A549 (cell line): Measurements from ENCODE around the gene CNTNAP2. TPM values are rescaled to one million over a fixed set of nuclear protein-coding genes. Genes with fewer than 3 reads are reported as not detected.

Source experiments
- ATAC-seq, 2 experiments: fragments of 200-7000 bp in 1 of 2; fragments of >200 bp in 1 of 2; cut with Nextera tagmentation in 1 of 2; cut with Tn5 transposase in 1 of 2; 3 replicates each; pipeline versions ENCODE4 v1.8.0 to v1.9.1; 2018 to 2020; ENCODE audit warnings: mild to moderate bottlenecking in 1 of 2, moderate library complexity in 1 of 2
- CTCF ChIA-PET: fragments of 300-600 bp; sonication (Branson Sonifier 250); formaldehyde crosslinking; extraction: SDS; loops from one replicate; lab custom pipeline; 2021; ENCODE audit warnings: antibody characterized with exemption, inconsistent platforms; lab: Yijun Ruan, JAX
- POLR2A ChIA-PET: fragments of 350-600 bp; formaldehyde crosslinking; extraction: SDS; loops from one replicate; lab custom pipeline; 2021; ENCODE audit warnings: antibody characterized with exemption, inconsistent platforms; lab: Yijun Ruan, JAX
- DNase-seq, 2 experiments: peaks; one replicate each; pipeline versions ENCODE4 v3.0.0 to v3.0.0-alpha.2; 2011 to 2016; ENCODE audit warnings: low read depth in 1 of 2, low spot score in 1 of 2
- FAIRE-seq: peaks from 2 replicates; lab custom pipeline; 2011; peaks lifted over from hg19 to GRCh38; lab: Jason Lieb, UNC
- H3K27ac ChIP-seq, 2 experiments: fragments of >200 bp; sonication (Bioruptor Twin); formaldehyde crosslinking; 3 replicates each; pipeline ENCODE4 v1.5.1; 2016 to 2017
- H3K4me1 ChIP-seq: fragments of >200 bp; sonication (Bioruptor Twin); formaldehyde crosslinking; 3 replicates; pipeline ENCODE4 v1.6.1; 2016
- H3K4me2 ChIP-seq: fragments of >200 bp; sonication (Bioruptor Twin); formaldehyde crosslinking; 3 replicates; pipeline ENCODE4 v1.6.1; 2016
- H3K4me3 ChIP-seq: fragments of >200 bp; sonication (Bioruptor Twin); formaldehyde crosslinking; 3 replicates; pipeline ENCODE4 v1.5.1; 2016
- H3K9me3 ChIP-seq: fragments of >200 bp; sonication (Bioruptor Twin); formaldehyde crosslinking; 3 replicates; pipeline ENCODE4 v1.6.1; 2016
- CBX2 ChIP-seq: fragments of 200-600 bp; sonication (generic); IDR thresholded peaks from 2 replicates; pipeline ENCODE4 v1.6.1; 2016; ENCODE audit warnings: low read depth, mild to moderate bottlenecking, borderline replicate concordance
- FOSB ChIP-seq: fragments of 250-450 bp; sonication (Bioruptor Pico); IDR thresholded peaks from 2 replicates; pipeline ENCODE4 v1.5.0; 2020; ENCODE audit warnings: mild to moderate bottlenecking, moderate library complexity
- FOSL2 ChIP-seq, 2 experiments: fragments of 450-650 bp in 1 of 2; fragments of >200 bp in 1 of 2; sonication (Bioruptor Twin) in 1 of 2; formaldehyde crosslinking; IDR thresholded peaks; 2 replicates each; pipeline versions ENCODE4 v1.5.0 to v1.6.1; 2016 to 2020; ENCODE audit warnings: mild to moderate bottlenecking in 1 of 2, moderate library complexity in 1 of 2
- GATA3 ChIP-seq: IDR thresholded peaks from 2 replicates; pipeline ENCODE4 v1.6.1; 2012; ENCODE audit warnings: borderline replicate concordance
- HEYL ChIP-seq: fragments of 250-450 bp; sonication (Bioruptor Pico); IDR thresholded peaks from 2 replicates; pipeline ENCODE4 v1.8.0; 2021; ENCODE audit warnings: mild to moderate bottlenecking, moderate library complexity
- HOXA7 ChIP-seq: fragments of 250-450 bp; sonication (Bioruptor Pico); IDR thresholded peaks from 2 replicates; pipeline ENCODE4 v1.5.0; 2020; ENCODE audit warnings: mild to moderate bottlenecking, moderate library complexity
- JUN ChIP-seq, 2 experiments: fragments of >200 bp; sonication (Bioruptor Twin); formaldehyde crosslinking; IDR thresholded peaks; 2 replicates in 1 of 2; 3 replicates in 1 of 2; pipeline ENCODE4 v1.6.1; 2016 to 2017
- KDM1A ChIP-seq: fragments of 200-600 bp; sonication (generic); IDR thresholded peaks from 2 replicates; pipeline ENCODE4 v1.6.1; 2016; ENCODE audit warnings: low read depth, mild to moderate bottlenecking
- KDM5A ChIP-seq: fragments of 200-600 bp; sonication (generic); IDR thresholded peaks from 2 replicates; pipeline ENCODE4 v1.6.1; 2016; ENCODE audit warnings: antibody characterized with exemption, mild to moderate bottlenecking
- MAFK ChIP-seq: fragments of 450-650 bp; IDR thresholded peaks from 2 replicates; pipeline ENCODE4 v1.6.1; 2014; ENCODE audit not compliant: partially characterized antibody
- MAZ ChIP-seq: fragments of 150-350 bp; IDR thresholded peaks from 2 replicates; pipeline ENCODE4 v1.6.1; 2014; ENCODE audit warnings: antibody characterized with exemption, low read depth, low read length, borderline replicate concordance
- MYC ChIP-seq: IDR thresholded peaks from 2 replicates; pipeline ENCODE4 v1.6.1; 2012; ENCODE audit warnings: mild to moderate bottlenecking, inconsistent platforms, low read length, improper control_type of control experiment, borderline replicate concordance
- NFE2L2 ChIP-seq: fragments of 150-350 bp; conservative IDR thresholded peaks from 2 replicates; pipeline ENCODE4 v1.6.1; 2014; ENCODE audit warnings: low read length
- NPAS2 ChIP-seq: fragments of 250-450 bp; sonication (Bioruptor Pico); IDR thresholded peaks from 2 replicates; pipeline ENCODE4 v1.8.0; 2022; ENCODE audit warnings: mild to moderate bottlenecking, moderate library complexity, borderline replicate concordance
- PHF8 ChIP-seq: fragments of 200-600 bp; sonication (generic); IDR thresholded peaks from 2 replicates; pipeline ENCODE4 v1.6.1; 2016; ENCODE audit warnings: low read depth, mild to moderate bottlenecking, antibody characterized with exemption, moderate library complexity, borderline replicate concordance
- SMC3 ChIP-seq: fragments of >200 bp; sonication (Bioruptor Twin); formaldehyde crosslinking; IDR thresholded peaks from 3 replicates; pipeline ENCODE4 v1.6.1; 2018; ENCODE audit warnings: inconsistent platforms
- TFCP2L1 ChIP-seq: fragments of 250-450 bp; sonication (Bioruptor Pico); IDR thresholded peaks from 2 replicates; pipeline ENCODE4 v1.5.0; 2021; ENCODE audit warnings: mild to moderate bottlenecking
- TP53 ChIP-seq: fragments of 250-450 bp; sonication (Bioruptor Pico); IDR thresholded peaks from 2 replicates; pipeline ENCODE4 v1.5.0; 2021; ENCODE audit warnings: mild to moderate bottlenecking, moderate library complexity
- ZSCAN20 ChIP-seq: fragments of 250-450 bp; sonication (Bioruptor Pico); IDR thresholded peaks from 2 replicates; pipeline ENCODE4 v1.8.0; 2022; ENCODE audit warnings: mild to moderate bottlenecking, moderate library complexity
- WGBS: methylation state at CpG from one replicate; pipeline ENCODE4 v1.1.6; 2017; ENCODE audit errors: missing lambda C conversion rate; 5-methylcytosine and 5-hydroxymethylcytosine counted together
- polyA plus RNA-seq, 4 experiments: library from polyadenylated mRNA; depleted of rRNA in 3 of 4; stranded (reverse); fragments of >200 nt; fragmentation: RNase III in 1 of 4; extraction: RNeasy Plus Mini Kit Qiagen cat#74134 plus additional on column Dnase treatment in 1 of 4; gene quantifications; 2 replicates in 3 of 4; 3 replicates in 1 of 4; pipeline ENCODE4 v1.2.3, GENCODE V29; 2011 to 2017
- TF ChIP-seq, protein P1 (sequence below): fragments of 250-450 bp; sonication (Bioruptor Pico); IDR thresholded peaks from 2 replicates; pipeline ENCODE4 v1.5.0; 2020; ENCODE audit warnings: low read depth, mild to moderate bottlenecking, moderate library complexity
- TF ChIP-seq, protein P2 (sequence below): fragments of 250-450 bp; sonication (Bioruptor Pico); IDR thresholded peaks from 2 replicates; pipeline ENCODE4 v1.5.0; 2021; ENCODE audit warnings: mild to moderate bottlenecking, moderate library complexity, borderline replicate concordance
- TF ChIP-seq, protein P3 (sequence below): IDR thresholded peaks from 2 replicates; pipeline ENCODE4 v1.6.1; 2012
- TF ChIP-seq, protein P4 (sequence below): fragments of 150-350 bp; IDR thresholded peaks from 2 replicates; pipeline ENCODE4 v1.6.1; 2014; ENCODE audit warnings: low read depth, mild to moderate bottlenecking, low read length
- TF ChIP-seq, protein P5 (sequence below): fragments of 450-650 bp; IDR thresholded peaks from 2 replicates; pipeline ENCODE4 v1.6.1; 2014; ENCODE audit warnings: antibody characterized with exemption
- TF ChIP-seq, protein P6 (sequence below): IDR thresholded peaks from 2 replicates; pipeline ENCODE4 v1.6.1; 2012
- TF ChIP-seq, protein P7 (sequence below): fragments of 200-600 bp; sonication (generic); IDR thresholded peaks from 2 replicates; pipeline ENCODE4 v1.6.1; 2016; ENCODE audit warnings: antibody characterized with exemption, mild to moderate bottlenecking, moderate library complexity

The CNTNAP2 gene
- polyA plus RNA-seq, 2 of the 4 experiments (the other 2 are of a cell fraction), result 0.05 to 0.13 TPM

DNA sequence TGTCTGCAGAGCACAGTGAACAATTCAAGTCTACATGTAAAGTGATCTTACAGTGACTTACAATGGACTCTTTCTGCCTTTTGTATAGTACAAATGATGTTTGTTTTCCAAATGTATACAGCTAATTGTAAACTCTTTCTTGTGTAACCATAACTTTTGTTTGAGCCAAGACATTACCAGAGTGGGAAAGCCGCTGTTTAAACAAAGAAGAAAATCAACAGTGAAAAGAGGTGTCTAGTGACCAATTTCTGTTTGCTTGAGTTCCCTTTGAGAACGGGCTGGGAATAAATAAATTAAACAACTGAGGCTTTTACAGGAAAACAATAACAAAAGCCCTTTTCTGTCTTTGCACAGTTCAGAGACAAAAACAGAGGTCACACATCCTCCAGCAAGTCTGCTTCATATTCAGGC lies 1163.4 kb downstream of the CNTNAP2 start:
- no peak for ATAC-seq
- 8% methylated on average over 2 of the region's 2 CpGs for WGBS
- no peak overlapping the region for H3K4me3 ChIP-seq
- peak overlapping the region; percentile 36; the same call in 2 of the 3 replicates for H3K4me2 ChIP-seq
- FAIRE-seq, result no peak
- CTCF ChIA-PET, result no interaction called here
- no peak for DNase-seq
- no peak overlapping the region for H3K27ac ChIP-seq
- POLR2A ChIA-PET, result no interaction called here
- H3K4me1 ChIP-seq, result no peaks in the 10 kb centered on the region
- H3K9me3 ChIP-seq, result no peaks in the 10 kb centered on the region
- TF ChIP-seq, protein P1, sequence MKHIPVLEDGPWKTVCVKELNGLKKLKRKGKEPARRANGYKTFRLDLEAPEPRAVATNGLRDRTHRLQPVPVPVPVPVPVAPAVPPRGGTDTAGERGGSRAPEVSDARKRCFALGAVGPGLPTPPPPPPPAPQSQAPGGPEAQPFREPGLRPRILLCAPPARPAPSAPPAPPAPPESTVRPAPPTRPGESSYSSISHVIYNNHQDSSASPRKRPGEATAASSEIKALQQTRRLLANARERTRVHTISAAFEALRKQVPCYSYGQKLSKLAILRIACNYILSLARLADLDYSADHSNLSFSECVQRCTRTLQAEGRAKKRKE (CRISPR knock-in tag), result no peak
- TF ChIP-seq SMC3 (no peak), MAZ (no peak), ZSCAN20 (CRISPR knock-in tag) (no peak), GATA3 (no peak), KDM5A (no peak), NPAS2 (CRISPR knock-in tag) (no peak), TP53 (no peak), PHF8 (no peak), KDM1A (no peak), MYC (no peak), HEYL (no peak), MAFK (no peak), HOXA7 (no peak), TFCP2L1 (CRISPR knock-in tag) (no peak), NFE2L2 (no peak), JUN (IDR thresholded peaks at IDR 0.05) (no peak)
- TF ChIP-seq, protein P2, sequence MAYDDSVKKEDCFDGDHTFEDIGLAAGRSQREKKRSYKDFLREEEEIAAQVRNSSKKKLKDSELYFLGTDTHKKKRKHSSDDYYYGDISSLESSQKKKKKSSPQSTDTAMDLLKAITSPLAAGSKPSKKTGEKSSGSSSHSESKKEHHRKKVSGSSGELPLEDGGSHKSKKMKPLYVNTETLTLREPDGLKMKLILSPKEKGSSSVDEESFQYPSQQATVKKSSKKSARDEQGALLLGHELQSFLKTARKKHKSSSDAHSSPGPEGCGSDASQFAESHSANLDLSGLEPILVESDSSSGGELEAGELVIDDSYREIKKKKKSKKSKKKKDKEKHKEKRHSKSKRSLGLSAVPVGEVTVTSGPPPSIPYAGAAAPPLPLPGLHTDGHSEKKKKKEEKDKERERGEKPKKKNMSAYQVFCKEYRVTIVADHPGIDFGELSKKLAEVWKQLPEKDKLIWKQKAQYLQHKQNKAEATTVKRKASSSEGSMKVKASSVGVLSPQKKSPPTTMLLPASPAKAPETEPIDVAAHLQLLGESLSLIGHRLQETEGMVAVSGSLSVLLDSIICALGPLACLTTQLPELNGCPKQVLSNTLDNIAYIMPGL (CRISPR knock-in tag), result no peak
- TF ChIP-seq, protein P3, sequence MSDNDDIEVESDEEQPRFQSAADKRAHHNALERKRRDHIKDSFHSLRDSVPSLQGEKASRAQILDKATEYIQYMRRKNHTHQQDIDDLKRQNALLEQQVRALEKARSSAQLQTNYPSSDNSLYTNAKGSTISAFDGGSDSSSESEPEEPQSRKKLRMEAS, result no peak

DNA sequence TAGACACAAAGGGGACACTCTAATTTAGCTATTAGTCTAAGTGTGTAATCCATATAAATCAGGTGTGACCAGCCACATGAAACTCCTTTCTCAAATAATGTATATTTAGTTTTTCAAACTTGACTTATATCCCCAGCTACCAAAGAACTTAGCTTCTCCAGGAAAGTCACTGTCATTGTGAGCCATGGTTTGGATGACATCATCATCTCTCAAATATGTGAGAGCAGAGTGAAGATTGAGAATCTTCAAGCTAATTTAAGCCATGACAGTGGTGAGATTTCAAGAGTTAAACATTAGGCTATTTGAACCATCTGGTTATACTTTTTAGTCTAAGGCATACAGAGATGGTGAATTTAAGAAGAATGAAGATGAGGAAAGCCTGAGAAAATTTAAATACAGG lies 1165.6 kb downstream of the CNTNAP2 start:
- POLR2A ChIA-PET, result no interaction called here
- no peak overlapping the region for H3K4me2 ChIP-seq
- H3K9me3 ChIP-seq, result no peaks in the 10 kb centered on the region
- FAIRE-seq, result no peak
- H3K4me3 ChIP-seq, result no peak overlapping the region
- DNase-seq, result no peak
- CTCF ChIA-PET, result no interaction called here
- no peak overlapping the region for H3K27ac ChIP-seq
- TF ChIP-seq FOSL2 (IDR thresholded peaks at IDR 0.05) (no peak), FOSL2 (CRISPR knock-in tag; IDR thresholded peaks at IDR 0.05) (no peak), FOSB (CRISPR knock-in tag) (no peak), MAZ (no peak), TP53 (no peak)
- TF ChIP-seq, protein P4, sequence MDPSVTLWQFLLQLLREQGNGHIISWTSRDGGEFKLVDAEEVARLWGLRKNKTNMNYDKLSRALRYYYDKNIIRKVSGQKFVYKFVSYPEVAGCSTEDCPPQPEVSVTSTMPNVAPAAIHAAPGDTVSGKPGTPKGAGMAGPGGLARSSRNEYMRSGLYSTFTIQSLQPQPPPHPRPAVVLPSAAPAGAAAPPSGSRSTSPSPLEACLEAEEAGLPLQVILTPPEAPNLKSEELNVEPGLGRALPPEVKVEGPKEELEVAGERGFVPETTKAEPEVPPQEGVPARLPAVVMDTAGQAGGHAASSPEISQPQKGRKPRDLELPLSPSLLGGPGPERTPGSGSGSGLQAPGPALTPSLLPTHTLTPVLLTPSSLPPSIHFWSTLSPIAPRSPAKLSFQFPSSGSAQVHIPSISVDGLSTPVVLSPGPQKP, result no peak
- TF ChIP-seq, all 56 proteins: peak for 0
- ATAC-seq, result no peak
- H3K4me1 ChIP-seq, result no peaks in the 10 kb centered on the region

DNA sequence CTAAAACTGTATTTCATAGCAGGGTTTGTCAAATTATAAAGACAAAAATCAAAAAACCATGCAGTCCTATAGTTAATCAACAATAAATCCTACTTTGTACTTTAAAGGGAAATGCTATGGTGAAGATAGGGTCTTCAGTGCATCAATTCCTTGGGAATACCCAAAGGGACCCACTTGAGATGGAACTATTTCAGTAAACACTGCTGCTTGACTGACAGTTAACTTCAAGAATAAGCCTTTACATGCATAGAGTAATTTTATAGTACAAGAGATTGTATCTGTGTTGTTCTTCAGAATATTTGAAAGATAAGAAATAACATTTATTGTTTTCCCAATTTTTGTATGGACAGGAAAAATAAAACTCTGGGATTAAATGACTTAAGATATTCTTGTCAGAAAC lies 1179.6 kb downstream of the CNTNAP2 start:
- Histone ChIP-seq H3K4me2 (no peak overlapping the region), H3K4me3 (no peak overlapping the region), H3K4me1 (no peaks in the 10 kb centered on the region), H3K27ac (no peak overlapping the region), H3K9me3 (0 out of 3 replicates have a peak, but pooled peaks cover 3% of the 10 kb centered on the region)
- ChIA-PET CTCF (no interaction called here), POLR2A (no interaction called here)
- FAIRE-seq (no peak), DNase-seq (no peak), ATAC-seq (no peak)
- no peak for TF ChIP-seq MYC
- TF ChIP-seq, protein P5, sequence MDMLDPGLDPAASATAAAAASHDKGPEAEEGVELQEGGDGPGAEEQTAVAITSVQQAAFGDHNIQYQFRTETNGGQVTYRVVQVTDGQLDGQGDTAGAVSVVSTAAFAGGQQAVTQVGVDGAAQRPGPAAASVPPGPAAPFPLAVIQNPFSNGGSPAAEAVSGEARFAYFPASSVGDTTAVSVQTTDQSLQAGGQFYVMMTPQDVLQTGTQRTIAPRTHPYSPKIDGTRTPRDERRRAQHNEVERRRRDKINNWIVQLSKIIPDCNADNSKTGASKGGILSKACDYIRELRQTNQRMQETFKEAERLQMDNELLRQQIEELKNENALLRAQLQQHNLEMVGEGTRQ, result no peak
- no peak for TF ChIP-seq GATA3
- no peak for TF ChIP-seq CBX2
- TF ChIP-seq, protein P6, sequence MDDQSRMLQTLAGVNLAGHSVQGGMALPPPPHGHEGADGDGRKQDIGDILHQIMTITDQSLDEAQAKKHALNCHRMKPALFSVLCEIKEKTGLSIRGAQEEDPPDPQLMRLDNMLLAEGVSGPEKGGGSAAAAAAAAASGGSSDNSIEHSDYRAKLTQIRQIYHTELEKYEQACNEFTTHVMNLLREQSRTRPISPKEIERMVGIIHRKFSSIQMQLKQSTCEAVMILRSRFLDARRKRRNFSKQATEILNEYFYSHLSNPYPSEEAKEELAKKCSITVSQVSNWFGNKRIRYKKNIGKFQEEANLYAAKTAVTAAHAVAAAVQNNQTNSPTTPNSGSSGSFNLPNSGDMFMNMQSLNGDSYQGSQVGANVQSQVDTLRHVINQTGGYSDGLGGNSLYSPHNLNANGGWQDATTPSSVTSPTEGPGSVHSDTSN, result no peak
- TF ChIP-seq, protein P7, sequence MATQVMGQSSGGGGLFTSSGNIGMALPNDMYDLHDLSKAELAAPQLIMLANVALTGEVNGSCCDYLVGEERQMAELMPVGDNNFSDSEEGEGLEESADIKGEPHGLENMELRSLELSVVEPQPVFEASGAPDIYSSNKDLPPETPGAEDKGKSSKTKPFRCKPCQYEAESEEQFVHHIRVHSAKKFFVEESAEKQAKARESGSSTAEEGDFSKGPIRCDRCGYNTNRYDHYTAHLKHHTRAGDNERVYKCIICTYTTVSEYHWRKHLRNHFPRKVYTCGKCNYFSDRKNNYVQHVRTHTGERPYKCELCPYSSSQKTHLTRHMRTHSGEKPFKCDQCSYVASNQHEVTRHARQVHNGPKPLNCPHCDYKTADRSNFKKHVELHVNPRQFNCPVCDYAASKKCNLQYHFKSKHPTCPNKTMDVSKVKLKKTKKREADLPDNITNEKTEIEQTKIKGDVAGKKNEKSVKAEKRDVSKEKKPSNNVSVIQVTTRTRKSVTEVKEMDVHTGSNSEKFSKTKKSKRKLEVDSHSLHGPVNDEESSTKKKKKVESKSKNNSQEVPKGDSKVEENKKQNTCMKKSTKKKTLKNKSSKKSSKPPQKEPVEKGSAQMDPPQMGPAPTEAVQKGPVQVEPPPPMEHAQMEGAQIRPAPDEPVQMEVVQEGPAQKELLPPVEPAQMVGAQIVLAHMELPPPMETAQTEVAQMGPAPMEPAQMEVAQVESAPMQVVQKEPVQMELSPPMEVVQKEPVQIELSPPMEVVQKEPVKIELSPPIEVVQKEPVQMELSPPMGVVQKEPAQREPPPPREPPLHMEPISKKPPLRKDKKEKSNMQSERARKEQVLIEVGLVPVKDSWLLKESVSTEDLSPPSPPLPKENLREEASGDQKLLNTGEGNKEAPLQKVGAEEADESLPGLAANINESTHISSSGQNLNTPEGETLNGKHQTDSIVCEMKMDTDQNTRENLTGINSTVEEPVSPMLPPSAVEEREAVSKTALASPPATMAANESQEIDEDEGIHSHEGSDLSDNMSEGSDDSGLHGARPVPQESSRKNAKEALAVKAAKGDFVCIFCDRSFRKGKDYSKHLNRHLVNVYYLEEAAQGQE, result no peak
- no peak for TF ChIP-seq MAFK
